Measurements from ENCODE around the gene GRAMD2A. TPM values are rescaled to one million over a fixed set of nuclear protein-coding genes. Genes with fewer than 3 reads are reported as not detected.

Gene GRAMD2A
- total RNA-seq, 1 experiment from 2014 or later, result 1.2 TPM

GRCh38 chr15:72239652-72240051 lies 42.1 kb upstream of the GRAMD2A start:
- no peaks in the 10 kb centered on the region for H3K27me3 ChIP-seq (replicated peaks; ENCODE audit: control insufficient read depth, insufficient read depth, low read length)
- no peaks in the 10 kb centered on the region for H3K27me3 Mint-ChIP-seq (ENCODE audit: insufficient read depth, unreplicated experiment)
- POLR2A ChIA-PET, result no interaction called here
- H3K4me1 ChIP-seq, result peaks cover 8% of the 10 kb centered on the region
- no peak overlapping the region for H3K4me3 ChIP-seq (ENCODE audit: low read depth, low read length)
- no peak for TF ChIP-seq CTCF (IDR thresholded peaks at IDR 0.05; ENCODE audit: insufficient read depth in 1 of 2, low read depth in 1 of 2, low read length in 1 of 2, severe bottlenecking in 1 of 2, unreplicated experiment in 1 of 2)
- no peak overlapping the region for H3K4me3 Mint-ChIP-seq (ENCODE audit: unreplicated experiment)
- intact Hi-C loops (cut with micrococcal nuclease; ENCODE audit: unreplicated experiment), result no loop called here
- no peaks in the 10 kb centered on the region for H3K9me3 ChIP-seq
- CTCF ChIA-PET, result interaction anchor here (0.6 kb wide), 1 partner anchor 249 kb away, joined by 5 read pairs; no protein-coding TSS in a partner anchor
- no peaks in the 10 kb centered on the region for H3K9me3 Mint-ChIP-seq (ENCODE audit: unreplicated experiment)
- no TSS peak for BruUV-seq (replicated peaks)
- no peaks in the 10 kb centered on the region for H3K36me3 ChIP-seq (ENCODE audit: control insufficient read depth, insufficient read depth, low read length)
- H3K36me3 Mint-ChIP-seq (ENCODE audit: insufficient read depth, unreplicated experiment), result peaks cover 16% of the 10 kb centered on the region
- H3K27ac Mint-ChIP-seq (ENCODE audit: unreplicated experiment), result no peak overlapping the region
- H3K4me1 Mint-ChIP-seq (ENCODE audit: low read depth, unreplicated experiment), result no peaks in the 10 kb centered on the region
- DNase-seq, result no peak

GRCh38 chr15:72238586-72238985 lies 41.0 kb upstream of the GRAMD2A start:
- no peak for DNase-seq
- Histone ChIP-seq H3K4me1 (peaks cover 8% of the 10 kb centered on the region), H3K9me3 (no peaks in the 10 kb centered on the region), H3K27me3 (replicated peaks; ENCODE audit: control insufficient read depth, insufficient read depth, low read length) (no peaks in the 10 kb centered on the region), H3K36me3 (ENCODE audit: control insufficient read depth, insufficient read depth, low read length) (no peaks in the 10 kb centered on the region), H3K4me3 (ENCODE audit: low read depth, low read length) (no peak overlapping the region)
- ChIA-PET CTCF (interaction anchor here (0.5 kb wide), 1 partner anchor 554 kb away, joined by 3 read pairs; no protein-coding TSS in a partner anchor), POLR2A (no interaction called here)
- Mint-ChIP-seq H3K4me3 (ENCODE audit: unreplicated experiment) (no peak overlapping the region), H3K4me1 (ENCODE audit: low read depth, unreplicated experiment) (no peaks in the 10 kb centered on the region), H3K36me3 (ENCODE audit: insufficient read depth, unreplicated experiment) (peaks cover 16% of the 10 kb centered on the region), H3K27me3 (ENCODE audit: insufficient read depth, unreplicated experiment) (no peaks in the 10 kb centered on the region), H3K9me3 (ENCODE audit: unreplicated experiment) (no peaks in the 10 kb centered on the region), H3K27ac (ENCODE audit: unreplicated experiment) (no peak overlapping the region)
- intact Hi-C loops (cut with micrococcal nuclease; ENCODE audit: unreplicated experiment), result no loop called here
- BruUV-seq (replicated peaks), result no TSS peak
- no peak for TF ChIP-seq CTCF (IDR thresholded peaks at IDR 0.05; ENCODE audit: insufficient read depth in 1 of 2, low read depth in 1 of 2, low read length in 1 of 2, severe bottlenecking in 1 of 2, unreplicated experiment in 1 of 2)

- Mint-ChIP-seq H3K4me1 (ENCODE audit: low read depth, unreplicated experiment) (no peaks in the 10 kb centered on the region), H3K4me3 (ENCODE audit: unreplicated experiment) (no peak overlapping the region), H3K9me3 (ENCODE audit: unreplicated experiment) (no peaks in the 10 kb centered on the region), H3K27me3 (ENCODE audit: insufficient read depth, unreplicated experiment) (no peaks in the 10 kb centered on the region), H3K36me3 (ENCODE audit: insufficient read depth, unreplicated experiment) (peaks cover 16% of the 10 kb centered on the region), H3K27ac (ENCODE audit: unreplicated experiment) (no peak overlapping the region)
- no TSS peak for BruUV-seq (replicated peaks)
- POLR2A ChIA-PET, result no interaction called here
- DNase-seq, result no peak
- Histone ChIP-seq H3K9me3 (no peaks in the 10 kb centered on the region), H3K4me1 (peaks cover 9% of the 10 kb centered on the region), H3K4me3 (ENCODE audit: low read depth, low read length) (no peak overlapping the region), H3K36me3 (ENCODE audit: control insufficient read depth, insufficient read depth, low read length) (no peaks in the 10 kb centered on the region), H3K27me3 (replicated peaks; ENCODE audit: control insufficient read depth, insufficient read depth, low read length) (no peaks in the 10 kb centered on the region)
- intact Hi-C loops (cut with micrococcal nuclease; ENCODE audit: unreplicated experiment), result no loop called here
- CTCF ChIA-PET, result interaction anchor here (0.6 kb wide), 1 partner anchor 152 kb away, joined by 3 read pairs; no protein-coding TSS in a partner anchor
- no peak for TF ChIP-seq CTCF (IDR thresholded peaks at IDR 0.05; ENCODE audit: insufficient read depth in 1 of 2, low read depth in 1 of 2, low read length in 1 of 2, severe bottlenecking in 1 of 2, unreplicated experiment in 1 of 2)
These were observed 40.3 kb upstream of the GRAMD2A start for GRCh38 chr15:72237853-72238224.
